WERI-Rb-1 (cell line): ENCODE data around the gene LIMS1.
"Not testable (repeated sequence)": the region's sequence is repeated elsewhere in the genome, so short reads cannot be mapped to it uniquely, and the experiment has no call there.

Experiments used
- DNase-seq: peaks from one replicate; pipeline ENCODE4 v3.0.0-alpha.2; 2020
- H3K27ac ChIP-seq: fragments of 250-450 bp; sonication (Bioruptor Pico); 2 replicates; pipeline ENCODE4 v1.5.1; 2020; ENCODE audit warnings: mild to moderate bottlenecking, moderate library complexity
- H3K27me3 ChIP-seq: fragments of 250-450 bp; sonication (Bioruptor Pico); 2 replicates; pipeline ENCODE4 v1.5.1; 2021; ENCODE audit warnings: mild to moderate bottlenecking, low read depth, moderate library complexity; ENCODE audit not compliant: insufficient read depth, severe bottlenecking
- H3K36me3 ChIP-seq: fragments of 250-450 bp; sonication (Bioruptor Pico); 2 replicates; pipeline ENCODE4 v1.5.1; 2020; ENCODE audit warnings: mild to moderate bottlenecking, moderate library complexity
- H3K4me3 ChIP-seq: 2 replicates; pipeline ENCODE4 v1.5.1; 2011; ENCODE audit warnings: low read depth, mild to moderate bottlenecking, control low read depth, low read length
- H3K9me3 ChIP-seq: fragments of 250-450 bp; sonication (Bioruptor Pico); 2 replicates; pipeline ENCODE4 v1.5.1; 2021; ENCODE audit warnings: mild to moderate bottlenecking, moderate library complexity; ENCODE audit not compliant: severe bottlenecking
- TF ChIP-seq, protein P1 (sequence below): IDR thresholded peaks from 2 replicates; pipeline ENCODE4 v1.5.1; 2011; ENCODE audit warnings: low read depth, mild to moderate bottlenecking, control low read depth, inconsistent platforms, low read length

Gene LIMS1

DNA sequence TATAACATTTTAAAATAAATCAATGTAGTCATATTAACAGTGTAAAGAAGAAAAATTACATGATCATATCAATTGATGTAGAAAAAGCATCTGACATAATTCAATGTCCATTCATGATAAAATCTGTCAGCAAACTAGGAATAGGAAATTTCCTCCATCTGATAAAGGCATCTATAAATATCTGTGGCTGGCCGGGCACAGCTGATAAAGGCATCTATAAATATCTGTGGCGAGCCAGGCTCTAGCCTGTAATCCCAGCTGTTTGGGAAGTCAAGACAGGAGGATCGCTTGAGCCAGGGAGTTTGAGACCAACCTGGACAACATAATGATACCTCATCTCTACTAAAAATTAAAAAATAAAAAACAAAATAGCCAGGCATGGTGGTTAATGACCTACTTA, 166.9 kb downstream of the LIMS1 start:
- Histone ChIP-seq H3K9me3 (no peaks in the 10 kb centered on the region), H3K27me3 (no peaks in the 10 kb centered on the region), H3K27ac (no peak overlapping the region), H3K4me3 (no peak overlapping the region), H3K36me3 (no peaks in the 10 kb centered on the region)
- DNase-seq, result no peak
- TF ChIP-seq, protein P1, sequence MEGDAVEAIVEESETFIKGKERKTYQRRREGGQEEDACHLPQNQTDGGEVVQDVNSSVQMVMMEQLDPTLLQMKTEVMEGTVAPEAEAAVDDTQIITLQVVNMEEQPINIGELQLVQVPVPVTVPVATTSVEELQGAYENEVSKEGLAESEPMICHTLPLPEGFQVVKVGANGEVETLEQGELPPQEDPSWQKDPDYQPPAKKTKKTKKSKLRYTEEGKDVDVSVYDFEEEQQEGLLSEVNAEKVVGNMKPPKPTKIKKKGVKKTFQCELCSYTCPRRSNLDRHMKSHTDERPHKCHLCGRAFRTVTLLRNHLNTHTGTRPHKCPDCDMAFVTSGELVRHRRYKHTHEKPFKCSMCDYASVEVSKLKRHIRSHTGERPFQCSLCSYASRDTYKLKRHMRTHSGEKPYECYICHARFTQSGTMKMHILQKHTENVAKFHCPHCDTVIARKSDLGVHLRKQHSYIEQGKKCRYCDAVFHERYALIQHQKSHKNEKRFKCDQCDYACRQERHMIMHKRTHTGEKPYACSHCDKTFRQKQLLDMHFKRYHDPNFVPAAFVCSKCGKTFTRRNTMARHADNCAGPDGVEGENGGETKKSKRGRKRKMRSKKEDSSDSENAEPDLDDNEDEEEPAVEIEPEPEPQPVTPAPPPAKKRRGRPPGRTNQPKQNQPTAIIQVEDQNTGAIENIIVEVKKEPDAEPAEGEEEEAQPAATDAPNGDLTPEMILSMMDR, result no peak

- Histone ChIP-seq H3K27ac (no peak overlapping the region), H3K27me3 (no peaks in the 10 kb centered on the region), H3K4me3 (no peak overlapping the region), H3K36me3 (no peaks in the 10 kb centered on the region), H3K9me3 (no peaks in the 10 kb centered on the region)
- TF ChIP-seq, protein P1, result no peak
- no peak for DNase-seq
Measured at GRCh38 chr2:108701806-108702205, 167.5 kb downstream of the LIMS1 start.

DNA sequence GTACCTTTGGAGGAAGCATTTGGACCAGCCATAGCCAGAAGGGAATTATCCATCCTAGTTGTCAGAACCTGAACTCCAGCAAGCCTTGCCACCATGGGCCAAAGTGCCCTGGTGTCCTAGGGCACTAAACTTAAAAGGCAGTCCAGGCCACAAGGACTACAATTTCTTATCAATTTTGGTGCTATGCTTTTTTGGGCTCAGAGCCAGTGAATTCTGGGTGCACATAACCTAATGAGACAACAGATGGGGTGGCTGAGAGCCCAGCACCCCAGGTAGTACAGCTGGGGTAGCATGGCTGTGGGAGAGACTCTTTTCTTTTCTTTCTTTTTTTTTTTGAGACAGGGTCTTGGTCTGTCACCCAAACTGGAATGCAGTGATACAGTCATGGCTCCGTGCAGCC, 170.6 kb downstream of the LIMS1 start:
- TF ChIP-seq, protein P1, result no peak
- no peaks in the 10 kb centered on the region for H3K36me3 ChIP-seq
- H3K27me3 ChIP-seq, result no peaks in the 10 kb centered on the region
- no peak overlapping the region for H3K27ac ChIP-seq
- H3K9me3 ChIP-seq, result peaks cover 3% of the 10 kb centered on the region
- no peak overlapping the region for H3K4me3 ChIP-seq
- no peak for DNase-seq

DNA sequence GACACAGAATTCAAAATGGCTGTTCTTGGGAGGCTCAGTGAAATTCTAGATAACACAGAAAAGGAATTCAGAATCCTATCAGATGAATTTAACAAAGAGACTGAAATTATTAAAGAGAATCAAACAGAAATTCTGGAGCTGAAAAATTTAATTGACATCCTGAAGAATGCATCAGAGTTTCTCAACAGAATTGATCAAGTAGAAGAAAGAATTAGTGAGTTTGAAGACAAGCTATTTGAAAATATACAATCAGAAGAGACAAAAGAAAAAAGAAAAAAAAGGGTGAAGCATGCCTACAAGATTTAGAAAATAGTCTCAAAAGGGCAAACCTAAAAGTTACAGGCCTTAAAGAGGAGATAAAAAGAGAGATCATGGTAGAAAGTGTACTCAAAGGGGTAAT, 173.0 kb downstream of the LIMS1 start:
- H3K9me3 ChIP-seq, result peaks cover 3% of the 10 kb centered on the region
- TF ChIP-seq, protein P1, result no peak
- no peak overlapping the region for H3K4me3 ChIP-seq
- no peak overlapping the region for H3K27ac ChIP-seq
- DNase-seq, result no peak
- no peaks in the 10 kb centered on the region for H3K27me3 ChIP-seq
- no peaks in the 10 kb centered on the region for H3K36me3 ChIP-seq

DNA sequence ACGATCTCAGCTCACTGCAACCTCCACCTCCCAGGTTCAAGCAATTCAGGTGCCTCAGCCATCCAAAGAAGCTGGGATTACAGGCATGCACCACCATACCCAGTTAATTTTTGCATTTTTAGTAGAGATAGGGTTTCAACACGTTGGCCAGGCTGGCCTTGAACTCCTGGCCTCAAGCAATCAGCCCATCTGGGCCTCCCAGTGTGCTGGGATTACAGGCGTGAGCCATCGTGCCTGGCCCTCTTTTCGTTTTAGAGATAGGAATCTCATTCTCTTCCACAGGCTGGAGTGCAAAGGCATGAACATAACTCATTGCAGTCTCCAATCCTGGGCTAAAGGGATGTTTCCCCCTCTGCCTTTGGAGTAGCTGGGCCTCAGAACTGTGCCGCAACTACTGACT, 182.7 kb downstream of the LIMS1 start:
- not testable (repeated sequence) for H3K27ac ChIP-seq, H3K4me3 ChIP-seq, H3K36me3 ChIP-seq, DNase-seq, H3K27me3 ChIP-seq, H3K9me3 ChIP-seq

DNA sequence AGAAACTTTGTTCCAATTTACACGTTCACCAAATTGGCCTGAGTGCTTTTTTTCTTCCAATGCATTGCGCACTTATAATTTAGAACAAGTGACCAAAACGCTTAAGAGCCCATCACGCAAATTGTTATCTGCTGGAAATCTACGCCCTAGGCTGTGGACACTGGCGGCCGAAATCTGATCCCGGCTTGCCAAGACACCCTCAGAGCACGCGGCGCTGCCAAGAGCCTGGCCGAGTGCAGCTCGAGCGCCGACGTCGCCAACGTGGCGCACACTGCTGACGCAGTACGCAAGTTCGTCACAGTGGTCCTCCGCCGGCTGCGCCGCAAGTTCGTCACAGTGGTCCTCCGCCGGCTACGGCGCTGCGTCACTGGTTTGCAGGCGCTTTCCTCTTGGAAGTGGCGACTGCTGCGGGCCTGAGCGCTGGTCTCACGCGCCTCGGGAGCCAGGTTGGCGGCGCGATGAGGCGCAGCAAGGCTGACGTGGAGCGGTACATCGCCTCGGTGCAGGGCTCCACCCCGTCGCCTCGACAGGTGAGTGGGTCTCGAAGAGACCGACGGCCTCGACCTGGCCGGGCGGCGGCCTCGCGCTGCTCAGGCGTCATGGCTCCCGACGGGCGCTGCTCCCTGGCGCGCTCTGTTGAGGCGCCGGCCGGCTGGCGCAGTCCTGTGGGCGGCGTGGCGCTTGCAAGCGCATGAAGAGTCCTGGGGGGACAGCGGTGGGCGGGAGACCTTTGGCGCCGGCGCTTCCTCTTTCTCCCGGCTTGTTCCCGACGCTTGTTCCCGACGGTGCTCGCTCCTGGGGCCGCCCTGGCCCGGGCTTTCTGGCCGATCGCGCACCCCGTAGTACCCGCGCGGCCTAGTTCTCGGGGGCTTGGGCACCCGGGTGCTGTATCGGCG, 185.1 kb downstream of the LIMS1 start, which contains the start of gene RANBP2:
TSS of gene RANBP2 (plus strand) at position 334 of the 896 bp plus-strand sequence. CDS start at position 459, 125 bp downstream.
- H3K27me3 ChIP-seq, result no peaks in the 10 kb centered on the region
- 0 out of 2 replicates have a peak, but pooled peaks cover 2% of the 10 kb centered on the region for H3K36me3 ChIP-seq
- peak; percentile 95 for DNase-seq
- H3K9me3 ChIP-seq, result no peaks in the 10 kb centered on the region
- peak within 1 kb of the TSS; percentile 96 for H3K27ac ChIP-seq
- H3K4me3 ChIP-seq, result peak within 1 kb of the TSS; percentile 67
- TF ChIP-seq, protein P1, result no peak

GRCh38 chr2:108726048-108726447, 191.8 kb downstream of the LIMS1 start:
- DNase-seq, H3K4me3 ChIP-seq, H3K27me3 ChIP-seq, H3K9me3 ChIP-seq, H3K36me3 ChIP-seq: not testable (repeated sequence)
- H3K27ac ChIP-seq, result peak overlapping the region; percentile 73

DNA sequence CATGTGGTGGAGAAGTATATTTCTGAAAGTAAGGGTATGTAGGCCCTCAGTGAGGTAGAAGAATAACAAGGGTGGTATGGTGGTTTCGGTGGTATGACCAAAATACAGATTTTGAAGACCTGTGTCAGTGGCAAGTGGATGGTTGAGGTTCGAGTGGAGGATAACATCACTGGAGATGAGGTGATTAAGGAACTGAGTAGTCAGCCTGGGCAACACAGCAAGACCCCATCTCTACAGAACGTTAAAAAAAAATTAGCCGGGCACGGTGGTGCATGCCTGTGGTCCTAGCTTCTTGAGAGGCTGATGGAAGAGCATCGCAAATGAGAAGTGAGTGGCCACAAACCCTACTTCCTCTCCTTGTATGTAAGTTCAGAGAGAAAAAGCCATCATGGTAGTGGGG, 200.4 kb downstream of the LIMS1 start:
- not testable (repeated sequence) for H3K9me3 ChIP-seq, H3K36me3 ChIP-seq, H3K27ac ChIP-seq, H3K27me3 ChIP-seq, H3K4me3 ChIP-seq, DNase-seq
